LNCaP clone FGC (cell line): ENCODE results near the gene NRL.
A peak's percentile ranks its signal among the peaks of the same experiment; 100 is the strongest.
"Not testable (repeated sequence)": the region's sequence is repeated elsewhere in the genome, so short reads cannot be mapped to it uniquely, and the experiment has no call there.

ENCODE experiments used
- DNase-seq: peaks from one replicate; pipeline ENCODE4 v3.0.0-alpha.2; 2011; ENCODE audit warnings: low read depth
- H3K4me3 ChIP-seq: 2 replicates; pipeline ENCODE4 v1.5.1; 2011; ENCODE audit warnings: mild to moderate bottlenecking, low read depth, low read length, control low read depth
- CTCF ChIP-seq: IDR thresholded peaks from 2 replicates; pipeline ENCODE4 v1.5.1; 2012; ENCODE audit warnings: mild to moderate bottlenecking; ENCODE audit not compliant: control insufficient read depth, insufficient read depth; ENCODE audit errors: extremely low read depth

NRL gene

GRCh38 chr14:24036169-24036962 lies 78.4 kb downstream of the NRL start:
- peak; percentile 36 for DNase-seq
- peak; percentile 73 for TF ChIP-seq CTCF
- H3K4me3 ChIP-seq, result peak overlapping the region; percentile 57

DNA sequence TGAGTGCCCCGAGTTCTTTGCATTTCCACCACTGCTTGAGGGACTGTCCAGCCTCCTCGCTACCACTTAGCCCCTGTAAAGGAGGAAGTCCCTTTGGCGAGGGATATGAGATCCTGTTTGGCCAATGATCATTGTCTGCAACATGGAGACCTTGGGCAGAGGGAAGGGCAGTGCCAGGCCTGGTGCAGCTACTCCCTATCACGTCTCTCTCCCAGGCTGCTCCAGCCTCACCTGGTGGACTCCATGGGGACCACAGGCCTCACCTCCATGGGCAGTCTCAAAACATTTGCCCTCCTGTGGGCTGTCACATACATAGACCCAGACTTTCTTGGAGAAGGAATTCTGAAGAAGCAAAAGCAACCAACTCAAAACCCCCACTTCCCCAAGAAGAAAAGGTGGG lies 79.0 kb downstream of the NRL start:
- not testable (repeated sequence) for DNase-seq
- H3K4me3 ChIP-seq, result peak overlapping the region; percentile 57

DNA sequence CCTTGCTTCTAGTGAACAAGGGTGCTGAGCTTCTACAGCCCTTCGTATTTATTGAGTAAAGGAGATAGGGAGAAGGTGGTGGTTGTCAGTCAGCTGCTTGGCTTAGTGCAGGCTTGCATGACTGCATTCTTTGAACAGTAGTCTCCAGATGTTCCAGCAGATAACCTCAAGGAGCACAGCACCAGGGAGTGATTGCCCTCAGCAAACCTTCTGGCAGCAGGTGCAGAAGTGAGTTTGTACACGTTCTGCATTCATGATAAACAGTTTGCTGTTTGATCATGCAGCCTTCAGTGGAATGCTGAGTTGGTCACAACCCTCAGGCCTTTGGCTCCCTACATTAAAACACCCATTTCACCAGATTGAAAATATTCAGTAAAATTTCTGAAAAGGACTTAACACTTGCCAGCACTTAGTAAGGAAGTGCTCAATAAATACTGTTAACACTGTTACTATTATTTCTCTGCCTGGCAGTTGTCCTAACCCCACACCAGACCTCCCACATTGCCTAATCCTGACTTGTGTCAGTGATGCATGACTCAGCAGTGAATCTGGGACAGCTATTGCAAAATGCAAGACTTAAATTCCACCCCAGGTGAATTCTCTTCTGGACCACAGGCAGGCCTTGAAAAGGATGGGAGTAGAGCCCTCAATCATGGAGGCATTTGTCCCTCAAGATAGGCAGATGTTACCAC lies 81.9 kb downstream of the NRL start:
- TF ChIP-seq CTCF, result no peak
- no peak for DNase-seq
- H3K4me3 ChIP-seq, result no peak overlapping the region

- not testable (repeated sequence) for H3K4me3 ChIP-seq, DNase-seq
Measured at GRCh38 chr14:24031331-24031730, 83.4 kb downstream of the NRL start.

GRCh38 chr14:24029687-24030086 lies 85.1 kb downstream of the NRL start:
- not testable (repeated sequence) for H3K4me3 ChIP-seq, DNase-seq
